HPDE6-E6E7 (cell line): ENCODE results near the gene CCDC200.
A peak's percentile ranks its signal among the peaks of the same experiment; 100 is the strongest.
"Not testable (repeated sequence)": the region's sequence is repeated elsewhere in the genome, so short reads cannot be mapped to it uniquely, and the experiment has no call there.

Experiments used
- DNase-seq: peaks from one replicate; pipeline ENCODE4 v3.0.0; 2011; ENCODE audit warnings: missing footprints; ENCODE audit errors: extremely low spot score

Gene CCDC200

GRCh38 chr17:43216369-43216761 lies 12.1 kb downstream of the CCDC200 start:
- no peak for DNase-seq

- no peak for DNase-seq
These were observed 13.1 kb downstream of the CCDC200 start for GRCh38 chr17:43215341-43215740.

DNA sequence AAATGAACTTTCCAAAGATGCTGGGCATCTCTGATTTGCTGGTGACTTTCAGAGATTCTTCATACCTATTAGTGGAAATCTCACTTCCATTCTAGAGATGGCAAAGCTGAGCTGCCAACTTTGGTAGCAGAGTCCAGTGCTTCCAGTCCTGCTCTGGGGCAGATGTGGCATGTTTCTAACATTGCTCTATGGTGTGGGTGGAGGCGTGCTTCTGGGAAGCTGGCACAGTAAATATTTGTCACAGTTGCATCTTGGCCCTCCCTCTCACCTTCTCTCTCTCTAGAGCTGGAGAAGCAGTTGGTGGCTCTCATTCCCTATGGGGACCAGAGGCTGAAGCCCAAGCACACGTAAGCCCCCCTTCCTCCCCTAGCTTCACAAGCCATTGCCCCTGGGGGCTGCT lies 14.9 kb downstream of the CCDC200 start:
- DNase-seq, result no peak

- no peak for DNase-seq
These were observed 15.6 kb downstream of the CCDC200 start for GRCh38 chr17:43212641-43213490.

DNA sequence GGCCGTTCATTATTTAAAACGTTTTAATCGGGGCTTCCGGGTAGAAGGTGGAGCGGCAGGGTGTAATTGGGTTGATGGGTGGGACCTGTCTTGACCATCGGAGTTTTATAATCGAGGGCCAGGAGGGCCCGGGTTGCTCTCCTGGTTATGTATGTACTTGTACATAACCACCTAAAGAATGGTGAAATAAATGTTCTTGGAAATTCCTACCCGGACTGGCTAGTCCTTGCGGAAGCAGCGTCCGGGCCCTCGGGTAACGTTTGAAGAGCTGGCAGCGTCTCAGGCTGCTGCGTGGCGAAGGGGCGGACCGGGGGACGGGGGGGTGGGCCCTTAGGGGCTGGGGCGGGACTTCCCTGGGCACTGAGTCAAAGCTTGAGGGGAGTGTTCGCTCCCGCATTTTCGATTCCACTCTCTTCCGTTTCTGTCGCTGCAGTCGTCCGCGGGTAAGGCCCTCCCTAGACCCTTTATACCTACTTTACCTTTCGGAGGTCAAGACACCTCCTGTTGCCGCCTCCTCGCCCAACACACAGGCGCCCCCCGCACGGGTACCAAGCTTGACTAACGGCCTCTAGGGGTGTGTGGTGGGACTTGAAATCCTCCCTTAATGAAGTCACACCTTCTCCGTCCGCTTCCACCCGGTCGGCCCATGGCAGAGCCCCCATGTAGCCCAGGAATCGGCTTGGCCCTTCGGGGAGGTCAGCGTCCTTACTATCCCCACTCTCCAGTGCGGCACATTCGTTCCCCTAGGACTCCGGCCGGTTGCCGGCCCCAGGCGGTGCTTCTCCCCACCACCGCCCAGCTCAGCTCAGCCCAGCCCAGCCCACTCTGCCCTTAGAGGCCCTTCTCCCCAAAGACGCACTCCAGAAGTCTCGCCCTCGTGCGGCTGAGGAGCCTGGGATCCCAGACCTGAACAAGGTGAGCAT lies 16.7 kb downstream of the CCDC200 start, which contains the start of gene TMEM106A:
Gene TMEM106A (plus strand): TSS at position 396 of the 923 bp plus-strand sequence. CDS start 1,167 bp downstream, outside the sequence.
- peak; percentile 88 for DNase-seq

GRCh38 chr17:43211123-43211479 lies 17.3 kb downstream of the CCDC200 start:
- no peak for DNase-seq

- no peak for DNase-seq
These were observed 17.8 kb downstream of the CCDC200 start for GRCh38 chr17:43210576-43210975.

DNA sequence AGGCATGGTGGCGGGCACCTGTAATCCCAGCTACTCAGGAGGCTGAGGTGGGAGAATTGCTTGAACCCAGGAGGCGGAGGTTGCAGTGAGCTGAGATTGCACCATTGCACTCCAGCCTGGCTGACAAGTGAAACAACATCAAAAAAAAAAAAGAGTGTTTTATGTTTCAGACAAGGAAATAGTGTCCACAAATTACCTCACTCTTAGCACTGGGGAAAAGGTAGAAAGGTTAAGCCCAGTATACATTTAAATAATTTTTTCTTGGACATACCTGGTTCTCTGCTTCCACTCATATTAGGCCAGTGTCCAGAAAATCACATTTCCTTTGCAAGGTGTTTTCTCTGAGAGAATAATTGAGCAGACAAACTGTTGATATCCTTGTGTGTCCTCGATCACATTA lies 25.4 kb downstream of the CCDC200 start:
- not testable (repeated sequence) for DNase-seq

DNA sequence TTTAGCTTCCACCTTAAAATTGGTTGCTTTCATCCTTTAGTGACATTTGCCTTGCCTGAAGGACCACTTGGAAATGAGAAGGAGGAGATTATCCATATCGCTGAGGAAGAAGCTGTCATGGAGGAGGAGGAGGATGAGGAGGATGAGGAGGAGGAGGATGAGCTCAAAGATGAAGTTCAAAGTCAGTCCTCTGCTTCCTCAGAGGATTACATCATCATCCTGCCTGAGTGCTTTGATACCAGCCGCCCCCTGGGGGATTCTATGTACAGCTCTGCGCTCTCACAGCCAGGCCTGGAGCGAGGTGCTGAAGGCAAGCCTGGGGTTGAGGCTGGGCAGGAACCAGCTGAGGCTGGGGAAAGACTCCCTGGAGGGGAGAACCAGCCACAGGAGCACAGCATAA lies 28.3 kb downstream of the CCDC200 start:
- no peak for DNase-seq

DNA sequence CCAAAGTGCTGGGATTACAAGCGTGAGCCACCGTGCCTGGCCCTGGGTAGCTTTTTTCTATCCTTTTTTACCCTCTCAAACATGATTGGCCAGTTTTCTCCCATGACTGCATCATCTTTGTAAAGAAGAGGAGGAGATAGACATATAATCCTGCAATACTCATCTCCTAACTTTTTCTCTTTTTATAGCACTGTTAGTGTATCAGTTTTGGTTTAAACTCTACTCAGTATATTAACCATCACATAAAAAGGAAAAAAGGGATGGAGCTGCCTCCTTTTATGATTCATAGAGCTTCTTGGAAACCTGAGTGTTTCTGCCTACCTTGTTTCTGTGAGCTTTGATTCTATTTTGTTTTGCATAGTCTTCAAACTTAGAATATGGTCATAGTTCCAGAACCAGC lies 28.8 kb downstream of the CCDC200 start:
- DNase-seq, result no peak

- no peak for DNase-seq
These were observed 35.2 kb downstream of the CCDC200 start for GRCh38 chr17:43193251-43193650.

- not testable (repeated sequence) for DNase-seq
These were observed 41.8 kb downstream of the CCDC200 start for GRCh38 chr17:43186656-43187055.

DNA sequence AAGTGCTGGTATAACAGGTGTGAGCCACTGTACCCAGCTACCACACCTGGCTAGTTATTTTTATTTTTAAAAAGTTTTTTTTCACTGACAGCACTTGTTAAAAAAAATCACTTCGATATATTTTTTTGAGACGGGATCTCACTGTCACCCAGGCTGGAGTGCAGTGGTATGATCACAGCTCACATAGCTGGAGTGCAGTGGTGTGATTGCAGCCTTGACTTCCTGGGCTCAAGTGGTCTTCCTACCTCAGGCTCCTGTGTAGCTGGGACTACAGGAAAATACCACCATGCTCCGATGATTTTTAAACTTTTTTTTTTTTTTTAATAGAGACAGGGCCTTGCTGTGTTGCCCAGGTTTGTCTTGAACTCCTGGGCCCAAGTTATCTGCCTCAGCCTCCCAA lies 44.5 kb downstream of the CCDC200 start:
- DNase-seq, result no peak

DNA sequence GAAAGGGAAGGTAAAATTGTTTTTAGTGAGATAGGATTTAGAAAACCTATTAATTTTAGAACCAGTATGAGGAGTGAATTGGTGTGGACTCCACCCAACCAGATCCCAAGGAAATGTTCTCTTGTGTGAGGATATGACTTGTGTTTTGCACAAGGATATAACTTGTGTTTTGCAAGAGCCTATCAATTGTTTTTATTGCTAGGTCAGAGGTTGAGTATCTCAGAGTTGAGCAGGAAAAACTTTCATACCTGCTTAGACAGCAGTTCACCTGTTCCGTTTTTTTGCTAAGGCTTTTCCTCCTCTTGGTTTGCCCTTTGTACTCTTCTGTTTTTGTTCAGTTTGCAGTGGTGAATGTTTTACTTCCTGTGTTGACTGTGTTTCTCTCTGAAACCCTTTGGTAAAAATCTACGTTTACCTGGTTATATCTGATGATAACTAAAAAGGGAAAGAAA lies 52.3 kb downstream of the CCDC200 start:
- no peak for DNase-seq

DNA sequence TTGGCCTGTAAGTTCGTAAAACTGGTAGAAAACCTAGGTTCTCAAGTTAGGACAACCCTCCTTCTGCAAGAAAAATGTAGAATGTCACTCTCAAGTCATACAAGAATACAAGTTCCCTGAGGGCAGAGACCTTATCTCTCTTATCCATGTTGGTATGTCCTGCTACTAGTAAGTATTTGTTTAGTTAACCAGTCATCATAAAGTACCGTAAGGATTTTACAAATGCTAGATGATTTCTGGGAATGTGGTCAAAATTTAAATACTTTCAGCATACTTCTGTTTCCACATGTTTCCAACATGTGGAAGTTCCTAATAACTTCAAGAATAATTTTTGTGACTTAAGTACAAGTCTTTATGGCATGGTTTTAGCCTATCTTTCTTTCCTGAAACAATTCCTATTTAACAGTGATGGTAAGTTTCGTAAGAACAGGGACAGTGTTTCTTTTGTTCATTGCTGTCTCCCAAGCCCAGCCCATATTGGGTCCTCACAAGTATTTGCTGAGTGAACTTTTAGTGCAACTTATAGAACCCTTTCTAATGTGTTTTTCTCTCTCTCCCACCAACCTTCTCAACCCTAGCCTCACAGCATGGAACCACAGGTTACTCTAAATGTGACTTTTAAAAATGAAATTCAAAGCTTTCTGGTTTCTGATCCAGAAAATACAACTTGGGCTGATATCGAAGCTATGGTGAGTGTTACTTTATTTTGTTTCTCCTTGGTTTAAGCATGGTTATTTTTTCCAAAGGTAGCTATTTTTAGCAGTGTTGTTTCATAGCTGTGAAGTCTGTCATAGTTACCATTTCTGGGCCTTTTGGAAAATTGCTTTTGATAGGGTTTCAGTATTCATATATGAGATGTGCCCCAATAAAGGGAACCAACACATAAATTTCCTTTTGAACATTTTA lies 53.0 kb downstream of the CCDC200 start:
- no peak for DNase-seq

DNA sequence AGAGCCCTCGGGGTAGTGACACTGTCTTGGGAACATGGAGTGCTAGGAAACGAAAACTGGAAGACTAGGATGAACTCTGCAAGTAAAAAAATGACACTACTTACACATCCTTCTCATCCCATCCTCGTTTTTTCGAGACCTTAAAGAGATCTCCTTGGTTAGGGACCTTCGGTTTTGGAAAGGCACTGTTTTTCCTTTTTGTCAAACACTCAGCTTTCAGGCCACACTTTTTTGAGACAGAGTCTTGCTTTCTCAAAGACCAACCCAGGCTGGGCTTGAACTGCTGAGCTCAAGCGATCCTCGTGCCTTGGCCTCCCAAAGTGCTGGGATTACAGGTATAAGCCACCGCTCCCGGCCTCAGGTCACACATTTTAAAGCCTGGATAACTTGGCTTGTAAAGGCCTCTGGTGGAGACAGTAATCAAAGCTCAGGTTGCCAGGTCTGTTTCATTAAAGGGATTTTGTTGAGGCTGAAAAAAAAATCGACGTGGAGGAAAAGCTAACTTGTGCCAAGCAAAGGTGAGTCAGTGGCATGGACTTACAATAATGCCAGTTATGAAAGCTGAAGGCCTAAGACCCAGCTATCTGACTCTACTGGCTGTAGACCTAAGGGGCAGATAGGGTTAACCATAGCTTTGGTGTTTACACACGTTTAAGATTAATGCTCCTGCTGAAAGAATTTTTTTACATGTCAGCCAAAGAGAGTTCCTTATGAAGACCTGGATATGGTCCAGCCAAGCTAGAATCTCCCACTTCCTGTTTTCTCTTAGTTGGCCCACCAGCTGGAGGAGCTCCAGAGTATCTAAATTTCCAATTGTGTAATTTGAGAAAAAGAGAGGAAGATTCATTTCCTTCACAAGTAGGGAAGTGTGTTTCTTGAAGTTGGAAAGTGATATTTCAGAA lies 56.6 kb downstream of the CCDC200 start:
- DNase-seq, result peak; percentile 39
